ENCODE measurements around the gene TRIM58. TPM values are rescaled to one million over a fixed set of nuclear protein-coding genes. Genes with fewer than 3 reads are reported as not detected.

Gene TRIM58, protein sequence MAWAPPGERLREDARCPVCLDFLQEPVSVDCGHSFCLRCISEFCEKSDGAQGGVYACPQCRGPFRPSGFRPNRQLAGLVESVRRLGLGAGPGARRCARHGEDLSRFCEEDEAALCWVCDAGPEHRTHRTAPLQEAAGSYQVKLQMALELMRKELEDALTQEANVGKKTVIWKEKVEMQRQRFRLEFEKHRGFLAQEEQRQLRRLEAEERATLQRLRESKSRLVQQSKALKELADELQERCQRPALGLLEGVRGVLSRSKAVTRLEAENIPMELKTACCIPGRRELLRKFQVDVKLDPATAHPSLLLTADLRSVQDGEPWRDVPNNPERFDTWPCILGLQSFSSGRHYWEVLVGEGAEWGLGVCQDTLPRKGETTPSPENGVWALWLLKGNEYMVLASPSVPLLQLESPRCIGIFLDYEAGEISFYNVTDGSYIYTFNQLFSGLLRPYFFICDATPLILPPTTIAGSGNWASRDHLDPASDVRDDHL
- under 0.01 and 0.22 TPM in 2 replicates for total RNA-seq

DNA sequence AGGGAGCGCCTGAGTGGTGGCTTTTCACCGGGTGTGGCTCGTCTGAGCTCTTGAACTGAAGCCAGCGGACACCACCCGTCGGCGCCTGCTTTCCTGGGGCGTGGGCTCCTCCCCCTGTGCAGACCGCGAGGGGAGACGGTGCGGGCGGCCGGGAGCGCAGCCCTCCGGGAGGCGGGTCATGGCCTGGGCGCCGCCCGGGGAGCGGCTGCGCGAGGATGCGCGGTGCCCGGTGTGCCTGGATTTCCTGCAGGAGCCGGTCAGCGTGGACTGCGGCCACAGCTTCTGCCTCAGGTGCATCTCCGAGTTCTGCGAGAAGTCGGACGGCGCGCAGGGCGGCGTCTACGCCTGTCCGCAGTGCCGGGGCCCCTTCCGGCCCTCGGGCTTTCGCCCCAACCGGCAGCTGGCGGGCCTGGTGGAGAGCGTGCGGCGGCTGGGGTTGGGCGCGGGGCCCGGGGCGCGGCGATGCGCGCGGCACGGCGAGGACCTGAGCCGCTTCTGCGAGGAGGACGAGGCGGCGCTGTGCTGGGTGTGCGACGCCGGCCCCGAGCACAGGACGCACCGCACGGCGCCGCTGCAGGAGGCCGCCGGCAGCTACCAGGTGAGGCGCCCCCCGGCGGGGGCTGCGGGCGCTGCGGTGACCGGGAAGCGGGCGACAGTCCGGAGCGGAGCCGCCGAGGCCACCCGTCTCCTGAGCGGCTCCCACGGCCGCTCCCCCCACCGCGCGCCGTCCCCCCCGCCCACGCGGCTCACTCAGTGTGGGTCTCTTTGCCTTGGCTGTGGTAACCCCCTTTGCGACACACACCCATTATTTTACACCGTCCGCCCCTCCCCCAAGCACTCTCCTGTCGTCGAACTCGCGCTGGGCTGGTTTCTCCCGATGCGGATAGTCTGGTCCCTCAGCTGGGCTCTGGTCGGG lies at the start of gene TRIM58:
Gene TRIM58, plus strand, starts transcription at position 119 of the 916 bp plus-strand sequence. Its CDS starts 60 bp downstream, at position 179.
- DNase-seq (ENCODE audit: low read depth in 2 of 2): no peak

DNA sequence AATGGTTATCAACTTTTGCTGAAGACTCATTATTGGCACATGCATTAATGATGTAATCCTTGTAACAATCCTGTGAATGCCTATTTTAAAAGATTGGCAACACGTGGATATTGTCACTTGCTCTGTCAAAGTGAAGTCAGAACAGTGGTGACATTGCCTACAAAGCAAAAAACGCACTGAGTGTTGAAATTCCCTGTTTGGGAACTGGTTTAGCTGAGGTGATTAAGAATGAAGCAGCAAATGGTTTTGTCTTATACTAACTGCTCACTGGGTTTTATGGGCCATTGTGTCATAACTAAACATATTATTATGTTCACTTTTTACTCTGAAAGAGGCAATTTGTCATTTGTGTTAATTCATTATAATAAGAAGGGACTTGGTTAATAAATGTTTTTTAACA lies 44.4 kb upstream of the TRIM58 start:
- no peak for DNase-seq (ENCODE audit: low read depth in 2 of 2)

GRCh38 chr1:247822060-247822459 lies 34.9 kb upstream of the TRIM58 start:
- no peak for DNase-seq (ENCODE audit: low read depth in 2 of 2)

- DNase-seq (ENCODE audit: low read depth in 2 of 2): no peak
Measured at GRCh38 chr1:247824023-247824422, 33.0 kb upstream of the TRIM58 start, which contains the start of gene OR14A16. TSS of gene OR14A16 (minus strand) at chr1:247824119. CDS start at chr1:247815729, 8,390 bp downstream.

DNA sequence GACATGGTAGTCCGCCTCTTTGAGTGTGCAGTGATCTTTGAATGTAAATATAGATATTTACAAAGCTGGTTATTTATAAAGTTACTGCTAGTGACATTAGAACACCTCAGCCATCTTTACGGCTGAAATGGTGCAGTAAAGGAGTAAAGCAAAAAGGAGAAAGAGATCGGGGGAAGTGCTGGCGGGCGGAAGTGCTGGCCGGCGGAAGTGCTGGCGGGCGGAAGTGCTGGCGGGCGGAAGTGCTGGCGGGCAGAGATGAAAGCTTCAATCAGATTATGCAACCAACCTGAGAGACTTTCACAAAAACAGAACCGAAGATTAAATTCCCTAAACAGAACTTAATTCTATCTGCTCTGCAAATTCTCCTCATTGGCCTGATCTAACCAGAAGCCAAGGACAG lies 31.6 kb upstream of the TRIM58 start:
- DNase-seq (ENCODE audit: low read depth in 2 of 2): no peak

DNA sequence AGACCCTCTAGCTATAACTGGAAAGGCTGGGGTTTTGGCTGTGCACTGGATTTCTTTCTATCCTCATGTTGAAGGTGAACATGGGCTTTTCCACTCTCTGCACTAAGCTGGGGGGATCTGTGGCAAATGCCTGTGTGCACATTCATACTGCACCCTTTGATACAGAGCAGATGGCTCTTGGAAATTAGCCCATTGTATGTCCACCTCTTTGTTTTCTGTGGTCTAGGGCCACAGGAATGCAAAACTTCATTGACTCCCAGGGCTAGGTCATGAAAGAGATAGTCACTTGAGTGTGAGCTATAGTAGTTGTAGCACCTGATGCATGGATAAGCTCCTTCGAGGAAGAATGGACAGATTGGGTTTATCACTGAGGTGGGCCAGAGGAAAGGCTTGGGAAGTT lies 27.3 kb upstream of the TRIM58 start:
- no peak for DNase-seq (ENCODE audit: low read depth in 2 of 2)

GRCh38 chr1:247833601-247834000 lies 23.4 kb upstream of the TRIM58 start:
- DNase-seq (ENCODE audit: low read depth in 2 of 2): no peak

DNA sequence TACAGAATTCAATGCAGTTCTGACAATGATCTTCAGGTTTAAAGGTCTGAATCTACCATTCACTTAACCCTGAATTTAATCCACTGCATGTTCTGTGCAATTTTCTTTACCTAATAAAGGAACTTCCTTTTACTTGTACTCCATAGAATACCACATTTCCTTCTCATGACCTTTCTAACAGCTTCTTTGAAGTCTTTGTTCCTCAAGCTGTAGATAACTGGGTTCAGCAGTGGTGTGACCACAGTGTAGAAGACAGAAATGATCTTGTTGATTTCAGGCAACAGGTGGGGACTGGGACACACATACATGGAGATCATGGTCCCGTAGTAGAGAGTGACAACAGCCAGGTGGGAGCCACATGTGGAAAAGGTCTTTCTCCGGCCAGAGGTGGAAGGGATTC lies 16.2 kb upstream of the TRIM58 start:
- DNase-seq (ENCODE audit: low read depth in 2 of 2): no peak

- DNase-seq (ENCODE audit: low read depth in 2 of 2): no peak
Measured at GRCh38 chr1:247841796-247842195, 15.2 kb upstream of the TRIM58 start, which contains the start of gene OR11L1. TSS of gene OR11L1 (minus strand) at chr1:247841896. CDS start at chr1:247841896, 0 bp downstream.

DNA sequence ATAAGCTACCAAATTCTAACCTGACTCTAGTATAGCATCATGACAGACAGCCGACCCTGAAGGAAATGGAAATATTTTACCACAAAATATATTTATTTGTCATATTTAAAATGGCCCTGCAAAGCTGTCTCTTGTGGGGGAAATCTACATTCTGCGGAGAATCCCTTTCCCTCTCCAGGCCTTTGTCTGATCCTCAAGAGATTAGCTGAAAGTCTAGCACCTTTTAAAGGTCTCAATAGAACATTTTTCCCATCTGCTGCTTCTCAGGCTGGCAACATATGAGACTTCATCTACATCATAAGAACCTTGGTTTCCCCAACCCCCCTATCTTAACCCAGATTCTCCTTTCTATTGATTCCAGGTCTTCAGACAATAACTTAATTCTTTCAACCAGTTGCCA lies 13.6 kb upstream of the TRIM58 start:
- DNase-seq (ENCODE audit: low read depth in 2 of 2): no peak

- DNase-seq (ENCODE audit: low read depth in 2 of 2): no peak
Measured at GRCh38 chr1:247845011-247845692, 11.8 kb upstream of the TRIM58 start.

GRCh38 chr1:247845693-247846017 lies 11.3 kb upstream of the TRIM58 start:
- DNase-seq (ENCODE audit: low read depth in 2 of 2): no peak

DNA sequence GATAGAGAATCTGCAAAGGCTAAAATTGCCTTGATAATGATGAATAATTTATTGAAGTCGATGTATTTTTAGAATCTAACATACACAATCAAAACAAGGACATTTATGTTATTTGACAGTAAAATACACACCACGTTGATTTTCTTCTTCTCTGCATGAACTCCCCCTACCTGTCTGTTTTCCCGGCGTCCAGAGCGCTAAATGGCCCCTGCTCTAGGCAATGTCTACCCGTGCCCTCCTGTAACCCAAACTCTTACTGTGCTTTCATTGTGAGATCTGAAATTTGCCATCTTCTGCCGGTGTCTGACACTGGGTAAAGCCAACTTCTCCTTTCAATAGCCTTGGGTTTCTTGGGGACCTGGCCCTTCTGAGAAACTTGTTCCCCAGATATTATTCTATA lies 8.6 kb upstream of the TRIM58 start:
- DNase-seq (ENCODE audit: low read depth in 2 of 2): no peak

- no peak for DNase-seq (ENCODE audit: low read depth in 2 of 2)
Measured at GRCh38 chr1:247849616-247850015, 7.4 kb upstream of the TRIM58 start.

GRCh38 chr1:247854899-247855545 lies 2.0 kb upstream of the TRIM58 start:
- DNase-seq (ENCODE audit: low read depth in 2 of 2): no peak

DNA sequence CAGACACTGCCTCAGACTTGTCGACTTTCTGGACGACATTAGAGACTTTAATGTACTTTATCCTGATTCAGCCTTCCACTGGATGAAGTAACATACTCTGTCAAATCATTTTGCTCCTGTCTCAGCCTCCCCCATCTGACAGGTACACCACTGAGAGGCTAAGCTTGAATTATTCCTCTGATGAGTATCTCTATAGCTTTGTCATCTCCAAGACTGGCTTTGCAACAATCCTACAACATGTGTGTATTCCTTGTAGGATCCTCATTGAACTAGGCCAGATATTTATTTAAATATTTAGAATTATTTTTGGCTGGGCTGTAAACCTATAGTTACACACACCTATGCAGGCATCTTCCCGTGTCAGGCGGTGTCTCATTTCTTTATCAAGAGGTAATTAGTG lies 1.1 kb upstream of the TRIM58 start:
- no peak for DNase-seq (ENCODE audit: low read depth in 2 of 2)

GRCh38 chr1:247857985-247858619 lies 1.1 kb downstream of the TRIM58 start:
- no peak for DNase-seq (ENCODE audit: low read depth in 2 of 2)

- no peak for DNase-seq (ENCODE audit: low read depth in 2 of 2)
Measured at GRCh38 chr1:247862756-247863155, 5.8 kb downstream of the TRIM58 start.

GRCh38 chr1:247864644-247865043 lies 7.7 kb downstream of the TRIM58 start:
- DNase-seq (ENCODE audit: low read depth in 2 of 2): no peak

GRCh38 chr1:247865416-247865815 lies 8.4 kb downstream of the TRIM58 start:
- no peak for DNase-seq (ENCODE audit: low read depth in 2 of 2)

DNA sequence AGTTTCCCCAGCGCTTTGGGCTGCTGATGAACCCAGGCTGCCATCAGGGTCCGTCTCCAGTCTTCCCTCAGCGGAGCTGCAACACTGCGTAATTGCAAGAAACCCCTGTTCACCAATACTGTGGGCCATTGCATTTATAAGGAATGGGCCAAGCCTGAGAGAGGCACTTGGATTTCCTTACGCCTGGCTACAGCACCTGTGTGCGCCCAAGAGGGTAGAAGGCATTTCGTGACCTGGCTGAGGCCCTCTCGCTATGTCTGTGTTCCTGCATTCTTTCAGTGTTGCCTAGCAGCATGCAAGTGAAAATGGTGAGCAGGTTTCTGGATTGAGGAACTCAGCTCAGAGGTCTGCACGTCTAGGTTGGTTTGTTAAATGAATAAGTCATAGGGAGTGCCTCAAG lies 26.4 kb downstream of the TRIM58 start:
- DNase-seq (ENCODE audit: low read depth in 2 of 2): no peak
